HG02623 (cell line): Measurements from ENCODE around the gene RPL34.
"Not testable (repeated sequence)": the region's sequence is repeated elsewhere in the genome, so short reads cannot be mapped to it uniquely, and the experiment has no call there.

Source experiments
- ATAC-seq: cut with Tn5 transposase; IDR thresholded peaks from one replicate; pipeline ENCODE4 v1.9.1; 2021; ENCODE audit warnings: moderate library complexity; ENCODE audit not compliant: unreplicated experiment

Gene RPL34

DNA sequence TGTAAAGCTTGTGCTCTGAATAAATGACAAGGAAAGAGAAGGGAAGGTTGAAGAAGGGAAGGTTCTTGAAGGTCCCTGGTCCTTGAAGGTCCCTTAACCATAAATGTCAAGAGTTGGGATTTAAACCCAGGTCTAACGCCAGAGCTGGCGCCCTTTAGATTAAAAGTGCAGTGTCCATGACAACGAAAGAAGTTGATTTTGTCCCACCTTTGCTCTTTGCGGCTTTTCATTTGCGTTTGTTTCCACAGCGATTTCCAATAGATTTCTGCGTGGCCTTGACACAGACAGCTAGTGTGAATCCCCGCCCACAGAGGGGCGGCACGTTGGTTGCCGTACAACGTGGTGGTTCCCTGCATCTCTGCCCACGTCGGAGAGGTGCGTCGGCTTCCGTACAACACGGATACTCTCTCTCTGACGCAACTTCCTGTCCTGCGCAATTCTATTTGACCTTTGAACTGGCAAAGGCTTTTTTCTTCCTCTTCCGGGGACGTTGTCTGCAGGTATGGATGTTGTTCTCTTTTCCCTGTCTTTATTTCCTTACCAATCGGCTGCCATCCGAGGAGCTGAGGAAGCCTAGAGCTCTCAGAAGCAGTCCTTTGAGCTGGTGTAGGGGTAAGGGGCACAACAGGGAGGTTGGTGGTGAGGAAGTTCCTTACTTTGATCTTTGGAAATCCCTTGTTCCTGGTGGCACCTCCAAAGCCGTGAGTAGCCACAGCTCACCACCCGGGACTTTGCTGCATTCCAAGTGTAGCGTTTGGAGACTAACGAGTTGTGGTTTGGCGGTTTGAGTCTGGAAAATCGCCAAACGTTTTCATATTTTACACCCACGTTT lies at the start of gene RPL34:
Gene RPL34, plus strand, starts transcription at position 476 of the 832 bp plus-strand sequence. CDS start 1,384 bp downstream, outside the sequence.
- ATAC-seq, result peak; percentile 100

DNA sequence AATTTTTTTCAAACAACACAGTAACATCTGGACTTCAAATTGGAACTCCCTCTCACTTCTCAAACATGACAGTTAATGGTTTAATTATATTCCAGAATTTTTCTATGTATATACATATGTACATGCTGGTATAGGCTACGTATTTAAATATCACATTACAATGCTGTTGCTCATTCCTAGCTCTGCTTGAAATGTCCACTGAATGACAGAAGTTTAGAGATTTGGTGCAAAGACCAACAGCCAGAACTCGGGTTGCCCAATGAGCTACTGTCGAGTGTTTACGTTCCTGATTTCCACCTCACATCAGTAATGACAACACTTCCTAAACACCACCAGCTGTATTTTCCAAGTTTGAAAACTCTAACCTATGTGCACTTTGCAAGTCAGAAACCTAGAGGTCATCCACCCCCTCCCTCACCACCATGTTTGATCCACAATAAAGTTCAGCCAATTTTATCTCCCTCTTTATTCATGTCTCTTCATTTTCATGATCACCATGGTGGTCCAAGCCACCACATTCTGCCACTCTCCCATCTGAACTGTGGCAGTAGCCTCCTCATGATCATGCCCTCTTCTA lies 49.3 kb upstream of the RPL34 start:
- no peak for ATAC-seq

DNA sequence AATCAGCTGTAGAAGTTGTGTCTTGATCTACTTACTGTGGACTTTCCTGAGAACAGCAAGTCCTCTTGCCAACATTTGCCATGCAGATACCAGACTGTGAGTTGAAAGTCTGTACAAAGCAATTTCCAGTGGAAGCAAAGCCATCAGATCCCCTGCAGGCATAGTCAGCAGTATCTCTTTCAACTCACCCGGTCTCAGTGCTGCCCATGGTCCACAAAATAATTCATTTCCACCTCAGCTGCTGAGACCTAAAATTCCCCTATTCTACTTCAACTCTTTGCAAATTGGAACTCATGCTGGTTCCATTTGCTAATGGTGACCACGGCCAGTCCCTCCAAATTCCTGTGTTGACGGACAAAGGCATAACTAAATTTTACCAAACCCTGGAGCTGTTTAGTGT lies 46.0 kb upstream of the RPL34 start:
- ATAC-seq, result no peak

DNA sequence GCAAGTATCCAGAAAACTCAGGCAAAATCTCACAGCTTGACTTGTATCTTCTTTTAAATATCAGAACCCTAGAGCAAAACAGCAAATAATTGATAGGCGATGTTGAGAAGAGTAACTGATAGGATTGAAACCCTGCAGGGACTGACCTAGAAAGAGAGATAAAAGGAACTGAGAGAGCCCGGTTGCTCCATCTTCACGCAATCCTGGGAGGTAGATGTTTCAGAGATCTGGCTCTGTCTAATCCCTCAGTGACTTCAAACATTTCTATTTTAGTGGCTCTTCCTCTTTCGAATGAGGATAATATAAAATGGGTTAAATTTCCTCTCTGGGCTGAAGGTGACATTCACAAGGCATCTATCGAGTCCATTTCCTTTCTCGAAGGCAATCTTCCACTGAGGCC lies 39.3 kb upstream of the RPL34 start:
- ATAC-seq, result no peak

DNA sequence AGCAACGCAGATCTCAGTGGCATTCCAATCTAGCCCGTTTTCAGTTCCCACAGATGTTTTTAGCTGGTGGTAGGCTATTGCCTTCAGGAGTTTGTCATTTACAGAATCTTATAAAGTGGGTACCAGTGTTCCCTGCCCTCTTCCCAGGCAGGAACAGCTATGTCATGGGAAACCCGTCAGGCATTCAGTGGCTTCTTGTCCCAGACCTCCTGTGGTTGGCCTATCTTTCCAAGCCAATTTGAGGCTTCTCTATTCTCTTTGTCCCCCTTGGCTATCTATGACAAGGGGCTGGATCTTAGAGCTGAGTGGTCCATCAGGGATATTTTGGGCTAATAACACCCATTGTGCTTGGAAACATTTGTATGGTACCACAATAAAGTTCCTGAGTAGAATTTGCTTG lies 33.6 kb upstream of the RPL34 start:
- no peak for ATAC-seq

DNA sequence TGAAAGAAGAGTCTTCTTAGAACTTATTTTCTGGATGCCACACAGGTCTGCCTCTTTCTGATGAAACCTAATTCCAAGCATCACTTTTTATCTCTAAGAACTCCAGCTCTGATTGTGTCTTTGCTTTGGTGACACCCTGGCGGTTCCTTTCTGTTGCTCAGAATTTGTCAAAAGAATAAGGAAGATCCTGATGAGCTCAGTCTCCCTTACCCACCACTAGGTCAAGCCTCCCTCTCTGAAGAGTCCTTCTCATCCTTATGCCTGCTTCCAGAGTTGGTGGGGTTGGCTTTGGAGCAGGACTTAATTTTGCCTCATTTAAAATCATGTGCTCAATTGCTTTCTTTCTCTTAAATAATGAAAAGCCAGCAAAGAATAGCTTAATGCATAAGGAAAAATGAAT lies 31.5 kb upstream of the RPL34 start:
- ATAC-seq, result no peak

DNA sequence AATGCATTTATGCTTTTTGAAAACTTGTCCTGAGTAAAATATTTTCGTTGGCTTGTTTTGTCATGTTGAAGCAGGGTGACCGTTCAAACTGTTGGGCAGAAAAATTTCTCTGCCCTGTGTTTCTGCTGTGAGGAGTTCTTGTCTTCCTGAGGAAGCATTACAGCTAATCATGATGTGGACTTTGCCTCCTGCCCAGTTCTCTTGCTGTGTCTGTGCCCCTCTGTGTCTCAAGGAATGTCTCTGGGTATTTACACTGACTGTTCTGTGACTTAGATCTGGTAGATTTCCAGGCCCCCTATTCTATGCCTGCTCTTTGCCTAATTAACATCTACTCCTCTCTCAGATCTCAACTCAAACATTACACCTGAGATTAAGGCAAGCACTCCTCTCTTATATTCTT lies 30.4 kb upstream of the RPL34 start:
- no peak for ATAC-seq

DNA sequence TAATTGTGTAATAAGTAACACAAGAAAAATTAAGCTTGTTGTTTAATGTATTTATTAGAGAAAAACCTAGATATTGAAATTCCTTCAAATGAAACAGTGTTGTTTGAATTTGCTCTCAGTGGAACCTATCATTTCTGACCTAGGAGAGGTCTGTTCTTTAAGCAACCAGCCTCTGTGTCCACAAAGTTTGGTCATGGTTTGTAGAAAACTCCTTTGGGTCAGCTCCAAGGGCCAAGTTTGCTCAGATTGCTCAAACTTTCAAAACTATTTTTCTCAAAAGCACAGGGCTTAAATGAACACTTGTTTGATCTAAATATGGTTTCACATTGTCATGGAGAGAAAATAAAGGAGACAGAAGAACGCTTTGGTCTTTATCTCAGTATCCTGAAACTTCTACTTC lies 29.6 kb upstream of the RPL34 start:
- no peak for ATAC-seq

DNA sequence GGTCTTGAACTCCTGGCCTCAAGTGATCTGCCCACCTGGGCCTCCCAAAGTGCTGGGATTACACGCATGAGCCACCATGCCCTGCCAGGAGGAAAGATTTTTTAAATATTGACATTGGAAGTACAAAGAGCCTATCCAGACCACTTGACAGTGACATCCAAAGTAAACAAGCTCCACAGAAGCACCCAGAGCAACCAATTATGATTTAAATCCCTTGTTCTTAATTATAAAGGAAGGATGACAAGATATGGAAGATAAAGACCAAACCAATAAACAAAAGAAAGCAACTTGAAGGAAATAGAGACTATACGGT lies 27.7 kb upstream of the RPL34 start:
- no peak for ATAC-seq

DNA sequence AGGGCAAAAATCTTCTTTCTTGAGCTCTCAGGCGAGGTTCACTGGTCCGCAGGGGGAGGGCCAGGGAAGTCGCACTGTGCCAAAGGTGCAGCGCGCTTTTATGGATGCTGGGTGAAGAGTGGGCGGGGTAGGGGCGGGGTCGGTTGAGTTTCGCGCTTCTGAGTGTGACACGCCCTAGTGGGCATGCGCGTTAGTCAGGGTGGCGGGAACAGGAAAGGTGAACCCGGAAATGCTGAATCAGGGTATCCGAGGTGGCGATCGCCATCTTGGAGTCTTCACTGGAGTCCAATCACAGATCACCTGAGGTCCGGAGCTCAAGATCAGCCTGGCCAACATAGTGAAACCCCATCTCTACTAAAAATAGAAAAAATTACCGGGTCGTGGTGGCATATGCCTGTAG lies 26.1 kb upstream of the RPL34 start:
- ATAC-seq, result not testable (repeated sequence)

DNA sequence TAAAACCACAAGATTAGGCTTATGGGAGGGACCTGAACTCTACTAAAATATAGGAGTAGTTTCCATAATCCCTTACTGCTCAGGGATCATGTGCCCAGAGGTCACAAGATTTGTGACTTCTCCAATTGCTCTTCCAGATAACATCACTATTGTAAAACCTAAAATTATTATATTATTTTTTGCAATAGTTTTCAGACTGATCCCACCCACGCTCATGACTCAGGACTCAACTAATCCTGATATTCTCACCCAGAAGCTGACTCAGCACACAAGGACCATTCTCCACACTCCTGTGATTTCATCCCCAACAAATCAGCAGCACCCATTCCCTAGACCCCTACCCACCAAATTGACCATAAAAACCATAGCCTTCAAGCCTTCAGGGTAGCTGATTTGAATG lies 24.0 kb upstream of the RPL34 start:
- ATAC-seq, result no peak

DNA sequence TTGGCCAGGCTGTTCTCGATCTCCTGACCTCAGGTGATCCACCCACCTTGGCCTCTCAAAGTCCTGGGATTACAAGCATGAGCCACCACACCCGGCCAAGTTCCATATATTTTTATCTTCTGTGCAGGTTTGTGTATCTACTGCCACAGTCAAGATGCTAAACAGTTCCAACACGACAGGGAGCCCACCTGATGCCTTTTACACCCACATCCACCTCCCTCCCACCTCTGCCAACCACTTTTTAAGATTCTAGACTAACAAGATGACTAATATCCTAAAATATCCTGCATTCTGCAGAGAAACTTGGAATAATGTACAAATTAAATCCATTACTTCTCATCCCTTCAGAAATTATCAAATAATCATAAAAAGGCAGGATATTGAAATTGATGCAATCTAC lies 19.3 kb upstream of the RPL34 start:
- ATAC-seq, result no peak

DNA sequence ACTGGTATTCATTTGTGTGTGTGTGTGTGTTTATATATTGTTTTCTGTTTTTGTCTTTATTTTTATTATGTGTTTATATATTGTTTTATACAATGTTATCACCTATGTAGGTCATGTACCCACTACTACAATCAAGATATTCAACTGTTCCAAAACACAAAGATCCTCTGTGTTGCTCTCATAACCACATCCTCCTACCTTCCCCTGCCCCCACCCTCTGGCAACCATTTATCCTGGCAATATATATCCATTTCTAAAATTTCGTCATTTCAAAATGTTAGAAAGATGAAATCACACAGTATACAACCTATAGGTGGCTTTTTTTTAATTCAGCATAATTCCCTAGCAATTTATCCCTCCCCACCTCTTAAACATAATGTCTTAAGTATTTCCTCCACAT lies 18.8 kb upstream of the RPL34 start:
- ATAC-seq, result no peak

DNA sequence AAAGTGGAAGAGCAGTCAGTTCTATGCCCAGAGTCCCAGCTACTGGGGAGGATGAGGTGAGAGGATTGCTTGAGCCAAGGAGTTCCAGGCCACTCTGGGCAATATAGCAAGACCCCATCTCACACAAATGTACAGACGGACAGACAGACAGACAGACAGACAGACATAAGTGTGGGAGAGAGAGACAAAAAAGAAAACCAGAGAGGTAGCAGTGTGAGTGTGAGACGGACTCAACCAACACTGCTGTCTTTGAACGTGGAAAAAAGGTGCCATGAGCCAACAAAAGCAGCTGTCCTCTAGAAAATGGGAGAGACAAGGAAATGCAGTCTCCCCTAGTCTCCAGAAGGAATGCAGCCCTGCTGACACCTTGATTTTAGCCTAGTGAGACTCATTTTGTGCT lies 18.2 kb upstream of the RPL34 start:
- no peak for ATAC-seq

DNA sequence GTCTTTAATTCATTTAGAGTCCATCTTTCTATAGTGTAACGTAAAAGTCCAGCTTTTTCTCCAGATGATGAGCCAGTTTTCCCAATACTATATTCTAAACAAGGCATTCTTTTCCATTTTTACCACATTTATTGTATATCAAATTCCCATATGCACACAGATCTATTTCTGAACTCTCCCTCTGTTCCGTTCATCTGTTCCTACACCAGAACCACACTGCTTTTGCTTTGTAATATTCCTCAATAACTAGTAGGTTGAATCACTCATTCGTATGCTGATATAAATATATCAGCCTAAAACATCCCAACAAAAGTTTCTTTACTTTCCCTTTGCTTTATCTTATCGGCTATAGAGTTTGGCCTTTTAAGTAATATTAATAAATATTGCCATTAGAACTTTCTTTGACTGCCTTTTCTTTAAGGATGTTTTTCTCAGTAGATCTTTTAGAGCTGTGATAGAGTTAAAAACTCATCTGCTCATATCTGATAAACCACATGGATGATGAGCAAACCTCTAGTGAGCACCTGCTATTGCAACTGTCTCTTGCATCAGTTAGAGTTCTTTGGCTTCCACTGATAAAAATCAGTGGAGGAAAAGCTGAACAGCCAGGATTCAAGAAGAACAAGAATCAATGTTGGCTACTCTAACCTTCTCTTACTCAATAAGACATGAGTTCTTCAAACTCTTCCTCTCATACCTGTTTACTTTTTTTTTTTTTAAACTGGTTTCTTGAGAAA lies 13.1 kb upstream of the RPL34 start:
- ATAC-seq, result no peak

DNA sequence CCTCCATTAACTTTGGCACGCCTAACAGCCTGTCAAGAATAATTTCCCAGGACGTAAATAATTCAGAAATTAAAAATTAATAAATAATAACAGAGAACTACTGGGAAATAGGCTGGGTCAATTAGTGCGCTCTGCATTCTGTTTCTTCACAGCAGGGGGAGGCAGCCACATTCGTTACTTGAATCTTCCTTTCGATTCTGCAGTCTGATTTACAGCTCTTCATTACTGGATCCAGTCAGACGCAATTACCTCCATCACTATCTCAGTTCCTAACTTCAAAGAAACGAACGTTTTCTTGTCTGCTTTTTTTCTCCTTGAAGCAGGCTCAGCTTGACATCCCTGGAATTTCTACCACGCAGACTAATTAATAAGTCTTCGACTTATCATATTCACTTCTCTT lies 9.0 kb upstream of the RPL34 start:
- no peak for ATAC-seq

DNA sequence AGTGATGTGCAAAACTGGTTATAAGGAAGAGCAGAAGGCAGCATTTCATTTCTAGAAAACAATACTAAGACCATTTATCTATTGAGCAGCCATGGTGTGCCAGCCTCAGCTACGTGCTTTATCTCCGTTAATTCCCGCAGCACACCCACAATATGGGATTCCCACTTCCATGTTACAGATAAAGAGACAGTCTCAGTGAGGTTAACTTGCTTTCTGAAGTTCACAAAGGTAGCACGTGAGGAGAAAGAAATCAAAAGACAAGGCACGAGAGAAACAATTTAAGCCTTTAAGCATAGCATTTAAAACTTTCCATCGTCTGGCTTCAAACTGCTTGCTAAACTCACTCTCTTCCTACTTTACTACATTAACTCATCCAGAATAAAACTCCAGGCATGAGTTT lies 8.0 kb upstream of the RPL34 start:
- ATAC-seq, result no peak

DNA sequence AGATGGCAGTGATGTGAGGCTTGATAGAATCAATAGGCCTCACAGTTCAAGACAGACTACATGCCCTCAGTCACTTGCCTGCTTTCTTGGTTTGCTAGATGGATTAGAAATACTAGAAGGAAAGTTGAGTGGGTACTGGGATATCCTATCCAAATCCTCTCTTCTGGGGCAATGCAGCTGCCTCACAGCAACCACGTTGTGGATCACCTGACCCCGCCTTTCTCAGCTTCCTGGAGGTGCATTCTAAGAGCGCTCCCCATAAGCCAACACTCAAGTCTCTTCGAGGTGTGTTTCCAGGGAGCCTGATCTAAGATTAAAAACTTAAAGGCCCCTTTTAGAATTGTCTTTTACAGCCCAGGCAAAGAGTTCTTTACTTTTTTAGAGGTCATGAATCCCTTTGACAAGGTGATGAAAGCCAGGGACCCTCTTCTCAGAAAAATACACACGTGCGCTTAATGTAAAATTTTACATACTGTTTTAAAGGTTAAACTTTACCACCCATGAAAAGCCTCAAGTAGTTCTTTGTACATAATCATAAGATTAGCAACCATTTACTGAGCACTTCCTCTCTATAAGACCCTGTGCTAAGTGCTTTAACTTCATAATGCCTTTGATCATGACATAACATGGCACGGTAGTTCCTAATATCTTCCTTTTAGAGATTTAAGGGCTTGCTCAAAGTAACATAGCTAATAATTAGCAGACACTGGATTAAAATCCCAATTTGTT lies 840 bp upstream of the RPL34 start:
- no peak for ATAC-seq

DNA sequence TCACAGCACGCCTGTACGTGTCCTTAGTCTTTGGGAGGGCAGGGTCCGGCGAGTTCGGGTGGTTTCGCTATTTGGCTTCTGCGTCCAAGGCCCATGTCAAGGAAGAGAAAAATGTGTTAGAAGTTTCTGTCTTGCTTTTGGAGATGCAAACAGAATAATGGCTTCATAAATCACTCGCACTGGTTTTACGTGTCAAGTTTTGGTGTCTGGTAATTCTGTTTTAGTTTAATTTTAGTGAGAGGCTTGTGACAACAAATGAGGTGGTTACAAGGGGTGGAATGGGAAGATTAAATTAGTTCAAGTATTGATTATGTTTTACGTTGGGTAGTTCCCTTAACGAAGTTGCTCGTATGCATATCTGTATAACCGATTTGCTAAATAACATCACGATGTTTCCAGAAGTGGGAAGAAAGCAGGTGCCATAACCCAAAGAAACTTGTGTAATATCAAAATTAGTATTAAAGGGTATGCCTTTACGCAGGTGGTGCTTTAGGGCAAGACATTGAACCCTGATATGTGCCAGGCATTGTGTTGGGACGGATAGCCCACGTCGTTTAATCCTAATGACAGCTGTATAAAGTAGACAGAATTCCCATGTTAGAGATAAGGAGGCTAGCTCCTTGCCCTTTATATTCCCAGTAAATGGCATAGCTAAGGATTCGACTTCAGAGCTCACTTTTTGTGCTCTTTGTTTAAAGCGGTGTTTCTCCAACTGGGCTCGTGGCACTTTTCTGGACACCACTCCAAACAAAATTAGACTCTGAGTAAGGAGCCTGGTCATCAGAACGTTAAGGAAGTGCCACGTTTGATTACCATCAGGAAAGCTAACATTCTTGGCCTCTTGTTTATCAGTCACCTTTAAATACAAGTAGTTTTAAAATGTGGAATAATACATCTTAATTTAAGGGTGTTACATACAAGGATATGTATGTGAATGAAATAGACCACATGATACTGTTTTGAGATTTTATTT lies 843 bp downstream of the RPL34 start:
- no peak for ATAC-seq

DNA sequence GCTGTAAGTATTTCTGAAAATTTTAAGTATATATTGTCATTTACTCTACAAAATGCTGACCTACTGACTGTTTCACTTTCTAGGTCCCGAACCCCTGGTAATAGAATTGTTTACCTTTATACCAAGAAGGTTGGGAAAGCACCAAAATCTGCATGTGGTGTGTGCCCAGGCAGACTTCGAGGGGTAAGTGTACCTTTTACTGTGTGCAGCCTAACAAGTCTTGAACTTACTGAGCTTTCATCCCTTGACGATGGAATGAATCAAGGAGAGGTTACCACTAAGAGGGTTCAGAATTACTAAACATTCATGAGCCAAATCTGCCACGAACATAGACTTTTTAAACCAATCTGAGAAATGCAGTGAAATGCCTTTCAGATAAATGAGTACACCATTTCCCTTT lies 1.6 kb downstream of the RPL34 start:
- no peak for ATAC-seq
